Ishikawa (cell line): ENCODE data around the gene FIGNL2.

Experiments
- CEBPB ChIP-seq: IDR thresholded peaks from 2 replicates; pipeline ENCODE4 v1.6.1; 2012
- CREB1 ChIP-seq: IDR thresholded peaks from 2 replicates; pipeline ENCODE4 v1.6.1; 2012; ENCODE audit warnings: low read depth
- FOXM1 ChIP-seq: IDR thresholded peaks from 2 replicates; pipeline ENCODE4 v1.6.1; 2012; ENCODE audit warnings: low read depth, borderline replicate concordance
- MAX ChIP-seq: IDR thresholded peaks from 2 replicates; pipeline ENCODE4 v1.6.1; 2012
- NFIC ChIP-seq: IDR thresholded peaks from 2 replicates; pipeline ENCODE4 v1.6.1; 2012
- REST ChIP-seq: IDR thresholded peaks from 2 replicates; pipeline ENCODE4 v1.6.1; 2012; ENCODE audit warnings: low read depth, mild to moderate bottlenecking
- TCF12 ChIP-seq: IDR thresholded peaks from 2 replicates; pipeline ENCODE4 v1.6.1; 2012; ENCODE audit warnings: low read depth
- USF1 ChIP-seq: IDR thresholded peaks from 2 replicates; pipeline ENCODE4 v1.6.1; 2012

GRCh38 chr12:51848326-51848727 is at the start of gene FIGNL2:
- TF ChIP-seq USF1 (no peak), FOXM1 (no peak), NFIC (no peak), TCF12 (no peak), CREB1 (no peak), REST (no peak), CEBPB (no peak), MAX (no peak)
